Activated CD8-positive, alpha-beta T cell treated with anti-CD3 and anti-CD28 coated beads, Interleukin-2, amount 10 ng/mL, durations not matched to agents 7 days and 5 days (primary cell): Measurements from ENCODE around the gene FGFBP2. TPM values are rescaled to one million over a fixed set of nuclear protein-coding genes. Genes with fewer than 3 reads are reported as not detected.

Experiments used
- ATAC-seq: fragments of 150-1000 bp; cut with Tn5 transposase; one replicate; pipeline ENCODE4 v1.10.0; 2021; ENCODE audit warnings: moderate library complexity
- CTCF ChIA-PET: fragments of 350-600 bp; sonication (Branson Sonifier 250); formaldehyde crosslinking; loops from one replicate; lab custom pipeline; 2021; ENCODE audit warnings: antibody characterized with exemption; lab: Charles Lee
- POLR2A ChIA-PET: fragments of 350-600 bp; sonication (Branson Sonifier 250); formaldehyde crosslinking; loops from one replicate; lab custom pipeline; 2021; ENCODE audit warnings: antibody characterized with exemption; lab: Charles Lee
- DNase-seq: peaks from one replicate; pipeline ENCODE4 v3.0.0-alpha.2; 2020
- H3K27ac Mint-ChIP-seq: one replicate; pipeline ENCODE4 v1.8.0; 2021; ENCODE audit warnings: mild to moderate bottlenecking, mixed read lengths
- H3K27me3 Mint-ChIP-seq: one replicate; pipeline ENCODE4 v1.8.0; 2021; ENCODE audit warnings: low read depth, mixed read lengths
- H3K36me3 Mint-ChIP-seq: one replicate; pipeline ENCODE4 v1.8.0; 2021; ENCODE audit warnings: low read depth, mixed read lengths
- H3K4me1 Mint-ChIP-seq: one replicate; pipeline ENCODE4 v1.8.0; 2021; ENCODE audit warnings: low read depth, mixed read lengths
- H3K4me3 Mint-ChIP-seq: one replicate; pipeline ENCODE4 v1.8.0; 2021; ENCODE audit warnings: mild to moderate bottlenecking, mixed read lengths
- H3K9me3 Mint-ChIP-seq: one replicate; pipeline ENCODE4 v1.8.0; 2022; ENCODE audit warnings: mixed read lengths; ENCODE audit not compliant: insufficient read depth
- total RNA-seq, 2 experiments: library from RNA; stranded (reverse); gene quantifications; one replicate each; pipeline ENCODE4 v1.2.3, GENCODE V29; 2021

Gene FGFBP2
- total RNA-seq, 2 experiments from 2014 or later, result 12.0 to 13.0 TPM

DNA sequence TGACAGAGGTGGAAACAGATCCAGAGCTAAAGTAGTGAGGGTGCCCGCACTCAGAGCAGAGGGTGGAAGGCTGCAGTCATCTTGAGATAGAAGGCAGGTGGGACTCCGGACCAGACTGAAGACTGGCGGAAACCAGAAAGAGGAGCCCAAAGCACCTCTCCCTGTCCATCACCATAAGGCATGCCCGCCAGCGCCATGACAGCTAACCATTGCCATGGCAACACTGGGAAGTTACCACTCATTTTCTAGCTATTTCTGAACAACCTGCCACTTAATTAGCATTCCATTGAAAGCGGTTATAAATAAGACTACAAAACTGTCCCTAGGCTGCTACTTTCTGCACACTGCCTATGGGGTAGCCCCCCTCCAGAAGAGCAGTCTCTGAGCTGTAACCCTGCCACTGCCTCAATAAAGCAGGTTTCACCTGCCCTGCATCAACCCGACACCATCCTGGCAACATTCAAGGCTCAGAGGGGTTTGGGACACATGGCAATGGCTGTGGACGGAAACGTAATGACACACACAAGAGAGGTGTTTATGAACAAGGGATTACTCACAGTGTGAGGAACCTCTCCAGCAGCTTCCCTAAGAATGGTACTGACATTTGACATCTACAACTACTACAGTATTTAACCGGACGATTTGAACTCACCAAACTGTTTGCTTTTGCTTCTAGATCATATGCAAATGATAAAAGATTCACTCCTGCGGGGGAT is 27.8 kb upstream of the FGFBP2 start:
- Mint-ChIP-seq H3K9me3 (no peaks in the 10 kb centered on the region), H3K27me3 (peaks cover 44% of the 10 kb centered on the region), H3K4me3 (no peak overlapping the region), H3K4me1 (peaks cover 7% of the 10 kb centered on the region), H3K27ac (no peak overlapping the region), H3K36me3 (no peaks in the 10 kb centered on the region)
- DNase-seq (no peak), ATAC-seq (no peak)
- ChIA-PET CTCF (interaction anchor here (3.0 kb wide), 1 partner anchor 11 kb away, joined by 13 read pairs; no protein-coding TSS in a partner anchor), POLR2A (no interaction called here)

- ChIA-PET POLR2A (interaction anchor here (0.6 kb wide), 1 partner anchor 9 kb away, joined by 3 read pairs; no protein-coding TSS in a partner anchor), CTCF (interaction anchor here (1.5 to 3.0 kb wide), 3 partner anchors 12 to 106 kb away, joined by 4 to 13 read pairs (median 8); no protein-coding TSS in a partner anchor)
- peaks cover 36% of the 10 kb centered on the region for H3K27me3 Mint-ChIP-seq
- peaks cover 7% of the 10 kb centered on the region for H3K4me1 Mint-ChIP-seq
- no peak overlapping the region for H3K27ac Mint-ChIP-seq
- ATAC-seq (no peak), DNase-seq (no peak)
- H3K4me3 Mint-ChIP-seq, result no peak overlapping the region
- no peaks in the 10 kb centered on the region for H3K36me3 Mint-ChIP-seq
- H3K9me3 Mint-ChIP-seq, result no peaks in the 10 kb centered on the region
These were observed 26.4 kb upstream of the FGFBP2 start for GRCh38 chr4:15989424-15989823.

DNA sequence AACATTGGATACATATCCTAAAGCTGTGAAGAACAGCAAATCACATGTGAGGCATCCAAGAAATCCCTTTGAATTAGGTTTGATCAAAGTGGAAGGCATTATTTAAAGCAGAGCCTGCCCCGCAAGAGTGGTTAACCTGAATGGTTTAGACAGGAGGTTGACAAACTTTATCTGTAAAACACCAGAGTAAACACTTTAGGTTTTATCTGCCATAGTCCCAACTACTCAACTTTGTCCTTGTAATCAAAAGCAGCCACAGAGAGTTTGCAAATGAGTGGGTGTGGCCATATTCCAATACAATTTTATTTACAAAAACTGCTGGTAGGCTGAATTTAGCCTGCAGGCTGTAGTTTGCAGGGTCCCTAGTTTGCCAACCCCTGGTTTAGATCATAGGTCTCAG is 25.2 kb upstream of the FGFBP2 start:
- Mint-ChIP-seq H3K27me3 (peaks cover 45% of the 10 kb centered on the region), H3K4me3 (no peak overlapping the region), H3K4me1 (peaks cover 7% of the 10 kb centered on the region), H3K9me3 (no peaks in the 10 kb centered on the region), H3K36me3 (no peaks in the 10 kb centered on the region), H3K27ac (no peak overlapping the region)
- CTCF ChIA-PET, result interaction anchor here (1.5 to 3.0 kb wide), 3 partner anchors 13 to 105 kb away, joined by 4 to 13 read pairs (median 8); no protein-coding TSS in a partner anchor
- DNase-seq, result no peak
- no peak for ATAC-seq
- POLR2A ChIA-PET, result no interaction called here

DNA sequence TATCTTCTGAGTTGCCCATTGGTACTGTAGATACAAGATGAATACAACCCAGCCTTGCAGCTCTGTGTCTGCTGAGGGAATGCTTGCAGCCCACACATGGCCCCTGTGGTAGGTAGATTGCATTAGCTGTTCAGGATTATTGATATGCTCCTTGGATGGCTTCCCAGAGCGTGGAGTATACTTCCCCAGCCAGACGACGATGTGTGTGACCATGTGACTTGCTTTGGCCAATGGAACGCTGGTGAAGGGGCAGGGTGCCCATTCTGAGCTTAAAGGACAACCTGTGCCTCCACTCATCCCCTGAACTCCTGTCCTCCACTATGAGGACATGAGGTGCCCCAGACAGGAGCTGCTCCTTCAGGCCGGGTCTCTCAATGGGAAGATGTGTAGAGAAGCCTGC is 23.9 kb upstream of the FGFBP2 start:
- ATAC-seq (no peak), DNase-seq (no peak)
- CTCF ChIA-PET, result interaction anchor here (1.4 to 1.8 kb wide), 2 partner anchors 14 to 181 kb away, joined by 3 to 6 read pairs; no protein-coding TSS in a partner anchor
- H3K27ac Mint-ChIP-seq, result no peak overlapping the region
- peaks cover 6% of the 10 kb centered on the region for H3K4me1 Mint-ChIP-seq
- H3K27me3 Mint-ChIP-seq, result peaks cover 46% of the 10 kb centered on the region
- H3K9me3 Mint-ChIP-seq, result no peaks in the 10 kb centered on the region
- H3K36me3 Mint-ChIP-seq, result no peaks in the 10 kb centered on the region
- POLR2A ChIA-PET, result interaction anchor here (0.5 kb wide), 1 partner anchor 191 kb away, joined by 3 read pairs; no protein-coding TSS in a partner anchor
- H3K4me3 Mint-ChIP-seq, result no peak overlapping the region

- H3K4me1 Mint-ChIP-seq, result peaks cover 4% of the 10 kb centered on the region
- no peak overlapping the region for H3K4me3 Mint-ChIP-seq
- DNase-seq (no peak), ATAC-seq (no peak)
- H3K27ac Mint-ChIP-seq, result no peak overlapping the region
- no peaks in the 10 kb centered on the region for H3K9me3 Mint-ChIP-seq
- CTCF ChIA-PET, result no interaction called here
- peaks cover 28% of the 10 kb centered on the region for H3K27me3 Mint-ChIP-seq
- no peaks in the 10 kb centered on the region for H3K36me3 Mint-ChIP-seq
- POLR2A ChIA-PET, result no interaction called here
These were observed 20.6 kb upstream of the FGFBP2 start for GRCh38 chr4:15983610-15984009.

DNA sequence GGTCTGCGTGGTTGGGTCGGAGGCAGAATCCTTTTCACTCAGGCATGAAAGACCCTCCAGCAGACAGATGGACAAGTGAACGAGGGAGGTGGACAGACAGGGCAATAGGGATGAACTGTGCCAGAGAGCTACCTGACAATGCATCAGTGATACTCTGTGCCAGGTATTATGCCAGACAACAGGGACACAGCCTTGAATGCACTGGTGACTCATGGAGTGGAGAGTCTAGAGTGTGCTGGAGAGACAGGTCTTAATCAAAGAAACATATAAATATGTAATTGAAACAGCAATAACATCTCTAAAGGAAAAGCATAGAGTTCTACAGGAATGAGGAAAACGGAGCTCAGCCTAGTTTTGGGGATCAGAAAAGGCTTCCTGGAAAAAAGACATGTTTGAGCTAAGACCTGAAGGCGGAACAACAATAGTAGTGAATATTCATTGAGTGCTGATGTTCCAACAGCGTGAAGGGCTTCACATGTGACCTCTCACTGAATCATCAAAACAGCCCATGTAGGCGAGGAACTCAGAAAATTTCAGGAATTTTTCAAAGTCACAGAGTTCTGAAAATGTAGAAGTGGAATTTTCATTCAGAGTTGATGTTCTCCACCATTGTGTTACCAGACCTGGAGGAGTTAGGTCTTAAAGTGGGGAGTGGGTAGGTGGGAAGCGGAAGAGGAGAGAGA is 20.0 kb upstream of the FGFBP2 start:
- H3K36me3 Mint-ChIP-seq, result no peaks in the 10 kb centered on the region
- ATAC-seq (no peak), DNase-seq (no peak)
- peaks cover 27% of the 10 kb centered on the region for H3K27me3 Mint-ChIP-seq
- no peaks in the 10 kb centered on the region for H3K9me3 Mint-ChIP-seq
- H3K4me1 Mint-ChIP-seq, result peaks cover under 1% of the 10 kb centered on the region
- POLR2A ChIA-PET, result no interaction called here
- CTCF ChIA-PET, result interaction anchor here (1.0 kb wide), 1 partner anchor 19 kb away, joined by 3 read pairs; no protein-coding TSS in a partner anchor
- no peak overlapping the region for H3K4me3 Mint-ChIP-seq
- H3K27ac Mint-ChIP-seq, result no peak overlapping the region

- ChIA-PET POLR2A (interaction anchor here (0.6 kb wide), 1 partner anchor 287 kb away, joined by 4 read pairs; no protein-coding TSS in a partner anchor), CTCF (interaction anchor here (1.0 kb wide), 1 partner anchor 94 kb away, joined by 3 read pairs; no protein-coding TSS in a partner anchor)
- H3K9me3 Mint-ChIP-seq, result no peaks in the 10 kb centered on the region
- H3K27me3 Mint-ChIP-seq, result peaks cover 8% of the 10 kb centered on the region
- no peak for DNase-seq
- no peak overlapping the region for H3K4me3 Mint-ChIP-seq
- ATAC-seq, result no peak
- no peaks in the 10 kb centered on the region for H3K4me1 Mint-ChIP-seq
- H3K27ac Mint-ChIP-seq, result no peak overlapping the region
- H3K36me3 Mint-ChIP-seq, result no peaks in the 10 kb centered on the region
These were observed 13.8 kb upstream of the FGFBP2 start for GRCh38 chr4:15976456-15977447.

GRCh38 chr4:15971068-15971801 is 8.3 kb upstream of the FGFBP2 start:
- Mint-ChIP-seq H3K27me3 (peaks cover 16% of the 10 kb centered on the region), H3K27ac (no peak overlapping the region), H3K36me3 (no peaks in the 10 kb centered on the region), H3K9me3 (no peaks in the 10 kb centered on the region), H3K4me1 (no peaks in the 10 kb centered on the region), H3K4me3 (no peak overlapping the region)
- DNase-seq (no peak), ATAC-seq (no peak)
- ChIA-PET CTCF (interaction anchor here (0.7 kb wide), 1 partner anchor 30 kb away, joined by 4 read pairs; no protein-coding TSS in a partner anchor), POLR2A (no interaction called here)

GRCh38 chr4:15968551-15969300 is 5.8 kb upstream of the FGFBP2 start:
- Mint-ChIP-seq H3K27ac (no peak overlapping the region), H3K27me3 (peaks cover 19% of the 10 kb centered on the region), H3K4me3 (no peak overlapping the region), H3K9me3 (no peaks in the 10 kb centered on the region), H3K36me3 (no peaks in the 10 kb centered on the region), H3K4me1 (peaks cover 7% of the 10 kb centered on the region)
- ATAC-seq (no peak), DNase-seq (no peak)
- ChIA-PET CTCF (interaction anchor here (0.9 kb wide), 1 partner anchor 32 kb away, joined by 3 read pairs; no protein-coding TSS in a partner anchor), POLR2A (no interaction called here)

- H3K36me3 Mint-ChIP-seq, result no peaks in the 10 kb centered on the region
- peaks cover 23% of the 10 kb centered on the region for H3K27me3 Mint-ChIP-seq
- H3K4me3 Mint-ChIP-seq, result no peak overlapping the region
- ATAC-seq, result no peak
- H3K27ac Mint-ChIP-seq, result no peak overlapping the region
- peaks cover 34% of the 10 kb centered on the region for H3K4me1 Mint-ChIP-seq
- POLR2A ChIA-PET, result interaction anchor here (0.6 kb wide), 1 partner anchor 890 kb away, joined by 3 read pairs; no protein-coding TSS in a partner anchor
- H3K9me3 Mint-ChIP-seq, result no peaks in the 10 kb centered on the region
- CTCF ChIA-PET, result interaction anchor here (2.2 to 5.2 kb wide), 2 partner anchors 31 to 36 kb away, joined by 8 to 63 read pairs; no protein-coding TSS in a partner anchor
- no peak for DNase-seq
These were observed 2.4 kb upstream of the FGFBP2 start for GRCh38 chr4:15965325-15965724.
